NCI-H748 (cell line): Measurements from ENCODE around the gene VMAC.
A peak's percentile ranks its signal among the peaks of the same experiment; 100 is the strongest.
"Not testable (repeated sequence)": the region's sequence is repeated elsewhere in the genome, so short reads cannot be mapped to it uniquely, and the experiment has no call there.

Source experiments
- DNase-seq: peaks from one replicate; lab custom pipeline; 2025; ENCODE audit not compliant: unreplicated experiment; lab: John Stamatoyannopoulos, UW

VMAC gene

GRCh38 chr19:5904352-5905113 is at the start of gene VMAC:
VMAC (plus strand) TSS chr19:5904872; CDS start chr19:5904891, 19 bp downstream.
- peak; percentile 99 for DNase-seq

GRCh38 chr19:5855151-5855550 is 49.5 kb upstream of the VMAC start:
- not testable (repeated sequence) for DNase-seq

GRCh38 chr19:5857203-5858081 is 47.2 kb upstream of the VMAC start:
- DNase-seq: no peak

- no peak for DNase-seq
These were observed 41.5 kb upstream of the VMAC start for GRCh38 chr19:5863030-5863665.

- DNase-seq: no peak
These were observed 40.5 kb upstream of the VMAC start for GRCh38 chr19:5864013-5864720.

- no peak for DNase-seq
These were observed 39.8 kb upstream of the VMAC start for GRCh38 chr19:5864725-5865486.

GRCh38 chr19:5865772-5866171 is 38.9 kb upstream of the VMAC start:
- no peak for DNase-seq

- DNase-seq: no peak
These were observed 37.2 kb upstream of the VMAC start for GRCh38 chr19:5867201-5868136.

GRCh38 chr19:5870986-5871394 is 33.7 kb upstream of the VMAC start:
- DNase-seq: no peak

- no peak for DNase-seq
These were observed 31.0 kb upstream of the VMAC start for GRCh38 chr19:5873617-5874199.

GRCh38 chr19:5874496-5874895 is 30.2 kb upstream of the VMAC start:
- DNase-seq: not testable (repeated sequence)

GRCh38 chr19:5877427-5877826 is 27.2 kb upstream of the VMAC start:
- DNase-seq: no peak

- no peak for DNase-seq
These were observed 26.8 kb upstream of the VMAC start for GRCh38 chr19:5877882-5878281.

- no peak for DNase-seq
These were observed 24.5 kb upstream of the VMAC start for GRCh38 chr19:5880196-5880595.

GRCh38 chr19:5880604-5881078 is 24.0 kb upstream of the VMAC start:
- DNase-seq: no peak

GRCh38 chr19:5881543-5882299 is 23.0 kb upstream of the VMAC start:
- peak; percentile 24 for DNase-seq

GRCh38 chr19:5882421-5882968 is 22.2 kb upstream of the VMAC start:
- DNase-seq: no peak
